ENCODE measurements around the gene SIX2.

GRCh38 chr2:45007961-45008295 is 1.3 kb downstream of the SIX2 start:
- TF ChIP-seq POLR2A (IDR thresholded peaks at IDR 0.05): no peak
- TF ChIP-seq, protein P1, sequence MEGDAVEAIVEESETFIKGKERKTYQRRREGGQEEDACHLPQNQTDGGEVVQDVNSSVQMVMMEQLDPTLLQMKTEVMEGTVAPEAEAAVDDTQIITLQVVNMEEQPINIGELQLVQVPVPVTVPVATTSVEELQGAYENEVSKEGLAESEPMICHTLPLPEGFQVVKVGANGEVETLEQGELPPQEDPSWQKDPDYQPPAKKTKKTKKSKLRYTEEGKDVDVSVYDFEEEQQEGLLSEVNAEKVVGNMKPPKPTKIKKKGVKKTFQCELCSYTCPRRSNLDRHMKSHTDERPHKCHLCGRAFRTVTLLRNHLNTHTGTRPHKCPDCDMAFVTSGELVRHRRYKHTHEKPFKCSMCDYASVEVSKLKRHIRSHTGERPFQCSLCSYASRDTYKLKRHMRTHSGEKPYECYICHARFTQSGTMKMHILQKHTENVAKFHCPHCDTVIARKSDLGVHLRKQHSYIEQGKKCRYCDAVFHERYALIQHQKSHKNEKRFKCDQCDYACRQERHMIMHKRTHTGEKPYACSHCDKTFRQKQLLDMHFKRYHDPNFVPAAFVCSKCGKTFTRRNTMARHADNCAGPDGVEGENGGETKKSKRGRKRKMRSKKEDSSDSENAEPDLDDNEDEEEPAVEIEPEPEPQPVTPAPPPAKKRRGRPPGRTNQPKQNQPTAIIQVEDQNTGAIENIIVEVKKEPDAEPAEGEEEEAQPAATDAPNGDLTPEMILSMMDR (IDR thresholded peaks at IDR 0.05): no peak

Measured in lower leg skin (tissue), 3 donors.